Aorta (tissue), 4 donors: Measurements from ENCODE around the gene ABCB10. TPM values are rescaled to one million over a fixed set of nuclear protein-coding genes. Genes with fewer than 3 reads are reported as not detected.

ENCODE experiments used
- polyA plus RNA-seq, 2 donors: library from polyadenylated mRNA; stranded (reverse); fragments of 200-250 nt; gene quantifications; one replicate each; pipeline ENCODE4 v1.2.3, GENCODE V29; 2013
- total RNA-seq, 2 donors: library from RNA; stranded (reverse); fragmentation: NEBNext Ultra II Directional; extraction: Animal tissue kit (Norgen Biotek cat#: 25700); gene quantifications; one replicate each; pipeline ENCODE4 v1.2.1, GENCODE V29; 2021
- donor health status: healthy with polysubstance abuse.
- donor health status: Bipolar disorder and iron deficiency.
- donor health status: DM: no; HTN: no; CAD: no.
- donor health status: DM: yes; HTN: yes; CAD: no.

The ABCB10 gene
- total and polyA plus RNA-seq, 4 donors = 6.8 to 24.2 (median 16.3) TPM

Other genes with a start within 250 kb of the ABCB10 start
- 1 to 10 TPM; 3.5 to 6.6 TPM for gene CCSAP, start 215.7 kb downstream of the ABCB10 start, total RNA-seq
- 1 to 10 TPM; 2.1 to 2.3 TPM for gene CCSAP, start 215.7 kb downstream of the ABCB10 start, polyA plus RNA-seq
- gene ACTA1, start 124.6 kb downstream of the ABCB10 start, total RNA-seq = 10 to 100 TPM in 1 of 2 donors, 1 to 10 TPM in 1; 1.8 to 46.8 TPM
- gene ACTA1, start 124.6 kb downstream of the ABCB10 start, polyA plus RNA-seq = 10 to 100 TPM in 1 of 2 donors, 1 to 10 TPM in 1; 3.7 to 19.0 TPM
- gene NUP133, start 50.4 kb downstream of the ABCB10 start, total RNA-seq = 10 to 100 TPM; 30.3 to 37.3 TPM
- 10 to 100 TPM in 1 of 2 donors, 1 to 10 TPM in 1; 5.1 to 17.6 TPM for gene NUP133, start 50.4 kb downstream of the ABCB10 start, polyA plus RNA-seq
- gene TAF5L, start 67.4 kb upstream of the ABCB10 start, total RNA-seq = 10 to 100 TPM; 29.8 to 37.8 TPM
- 10 to 100 TPM; 11.6 to 16.0 TPM for gene TAF5L, start 67.4 kb upstream of the ABCB10 start, polyA plus RNA-seq
- gene URB2, start 67.5 kb upstream of the ABCB10 start, total RNA-seq = 1 to 10 TPM; 6.8 to 8.9 TPM
- 1 to 10 TPM in 1 of 2 donors, under 1 TPM in 1; 0.50 to 2.1 TPM for gene URB2, start 67.5 kb upstream of the ABCB10 start, polyA plus RNA-seq